Stomach (tissue), 4 donors: ENCODE data around the gene OVOL3.

Experiments
- EP300 ChIP-seq: sonication (generic); formaldehyde crosslinking; IDR thresholded peaks from one replicate; pipeline ENCODE4 v1.6.1; 2017; ENCODE audit warnings: antibody characterized with exemption
- POLR2A ChIP-seq, 4 donors: fragments of 450-650 bp; IDR thresholded peaks; one replicate each; pipeline ENCODE4 v1.6.1; 2016; ENCODE audit warnings: antibody characterized with exemption in 4 of 4, control low read depth in 2 of 4, mild to moderate bottlenecking in 1 of 4, moderate library complexity in 1 of 4
- TF ChIP-seq, protein P1 (sequence below), 7 experiments: fragments of 450-650 bp in 4 of 7; fragments of 200-600 bp in 3 of 7; sonication (generic) in 3 of 7; IDR thresholded peaks; one replicate each; pipeline ENCODE4 v1.5.1; 2016 to 2019; ENCODE audit warnings: antibody characterized with exemption in 7 of 7, control low read depth in 2 of 7, mild to moderate bottlenecking in 1 of 7

DNA sequence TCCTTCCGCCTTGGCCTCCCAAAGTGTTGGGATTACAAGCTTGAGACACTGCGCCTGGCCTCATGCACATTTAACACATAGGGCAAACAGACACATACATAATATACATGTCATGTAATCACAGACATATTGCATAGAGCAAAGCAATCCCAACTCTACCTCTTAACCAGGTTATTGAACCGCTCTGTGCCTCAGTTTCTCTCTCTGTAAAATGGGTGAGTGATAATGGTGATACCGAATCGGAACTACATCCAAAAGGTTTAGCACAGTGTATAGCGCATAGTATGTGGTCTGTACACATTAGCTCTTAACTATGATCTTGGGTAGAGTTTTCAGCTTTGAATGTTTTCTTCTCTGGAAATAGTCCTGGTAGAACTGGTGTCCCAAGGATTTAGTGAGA lies 33.7 kb downstream of the OVOL3 start:
- TF ChIP-seq, protein P1, sequence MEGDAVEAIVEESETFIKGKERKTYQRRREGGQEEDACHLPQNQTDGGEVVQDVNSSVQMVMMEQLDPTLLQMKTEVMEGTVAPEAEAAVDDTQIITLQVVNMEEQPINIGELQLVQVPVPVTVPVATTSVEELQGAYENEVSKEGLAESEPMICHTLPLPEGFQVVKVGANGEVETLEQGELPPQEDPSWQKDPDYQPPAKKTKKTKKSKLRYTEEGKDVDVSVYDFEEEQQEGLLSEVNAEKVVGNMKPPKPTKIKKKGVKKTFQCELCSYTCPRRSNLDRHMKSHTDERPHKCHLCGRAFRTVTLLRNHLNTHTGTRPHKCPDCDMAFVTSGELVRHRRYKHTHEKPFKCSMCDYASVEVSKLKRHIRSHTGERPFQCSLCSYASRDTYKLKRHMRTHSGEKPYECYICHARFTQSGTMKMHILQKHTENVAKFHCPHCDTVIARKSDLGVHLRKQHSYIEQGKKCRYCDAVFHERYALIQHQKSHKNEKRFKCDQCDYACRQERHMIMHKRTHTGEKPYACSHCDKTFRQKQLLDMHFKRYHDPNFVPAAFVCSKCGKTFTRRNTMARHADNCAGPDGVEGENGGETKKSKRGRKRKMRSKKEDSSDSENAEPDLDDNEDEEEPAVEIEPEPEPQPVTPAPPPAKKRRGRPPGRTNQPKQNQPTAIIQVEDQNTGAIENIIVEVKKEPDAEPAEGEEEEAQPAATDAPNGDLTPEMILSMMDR (IDR thresholded peaks at IDR 0.05): no peak
- TF ChIP-seq EP300 (no peak), POLR2A (IDR thresholded peaks at IDR 0.05) (no peak)
